Retinal pigment epithelial cell (primary cell): ENCODE measurements around the gene ADSS1.

Experiments used
- DNase-seq: peaks from one replicate; pipeline ENCODE4 v3.0.0-alpha.2; 2010; ENCODE audit warnings: low read depth
- H3K4me3 ChIP-seq: 2 replicates; pipeline ENCODE4 v1.5.1; 2011; ENCODE audit warnings: mild to moderate bottlenecking, low read length, control low read depth, moderate library complexity
- CTCF ChIP-seq: conservative IDR thresholded peaks from 2 replicates; pipeline ENCODE4 v1.5.1; 2011; ENCODE audit warnings: low read depth, low read length, control low read depth, inconsistent platforms

Gene ADSS1

DNA sequence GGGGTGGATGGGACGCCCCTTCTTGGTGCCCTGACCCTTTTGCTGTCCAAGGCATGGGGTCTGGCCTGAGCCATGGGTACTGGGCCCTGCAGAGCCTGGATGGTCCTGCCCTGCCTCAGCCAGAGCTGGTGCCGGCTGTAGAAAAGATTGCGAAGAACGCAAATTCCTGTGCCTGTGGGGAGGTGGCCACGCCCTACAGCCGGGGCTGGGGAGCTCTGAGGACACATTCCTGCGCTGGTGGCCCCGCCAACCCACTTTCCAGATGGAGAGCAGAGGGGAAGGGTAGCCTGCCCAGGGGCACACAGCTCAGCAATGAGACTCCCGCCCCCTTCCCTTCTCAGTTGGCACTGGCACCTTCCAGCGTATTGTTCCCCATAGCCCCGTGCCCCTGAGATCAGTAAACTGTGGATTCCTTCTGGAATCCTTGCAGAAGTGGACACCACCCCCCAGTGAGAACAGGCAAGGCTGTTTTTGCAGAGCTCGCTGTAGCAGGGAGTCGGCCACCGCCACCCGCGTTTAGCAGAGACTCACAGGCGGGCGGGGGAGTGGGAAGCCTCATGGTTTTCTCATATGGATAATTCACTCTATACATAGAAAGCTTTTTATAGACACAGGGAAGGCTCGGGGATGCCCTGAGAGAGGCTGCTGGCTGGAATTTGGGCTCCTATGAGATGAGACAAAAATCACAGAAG lies 26.0 kb upstream of the ADSS1 start:
- TF ChIP-seq CTCF = no peak
- DNase-seq = no peak

DNA sequence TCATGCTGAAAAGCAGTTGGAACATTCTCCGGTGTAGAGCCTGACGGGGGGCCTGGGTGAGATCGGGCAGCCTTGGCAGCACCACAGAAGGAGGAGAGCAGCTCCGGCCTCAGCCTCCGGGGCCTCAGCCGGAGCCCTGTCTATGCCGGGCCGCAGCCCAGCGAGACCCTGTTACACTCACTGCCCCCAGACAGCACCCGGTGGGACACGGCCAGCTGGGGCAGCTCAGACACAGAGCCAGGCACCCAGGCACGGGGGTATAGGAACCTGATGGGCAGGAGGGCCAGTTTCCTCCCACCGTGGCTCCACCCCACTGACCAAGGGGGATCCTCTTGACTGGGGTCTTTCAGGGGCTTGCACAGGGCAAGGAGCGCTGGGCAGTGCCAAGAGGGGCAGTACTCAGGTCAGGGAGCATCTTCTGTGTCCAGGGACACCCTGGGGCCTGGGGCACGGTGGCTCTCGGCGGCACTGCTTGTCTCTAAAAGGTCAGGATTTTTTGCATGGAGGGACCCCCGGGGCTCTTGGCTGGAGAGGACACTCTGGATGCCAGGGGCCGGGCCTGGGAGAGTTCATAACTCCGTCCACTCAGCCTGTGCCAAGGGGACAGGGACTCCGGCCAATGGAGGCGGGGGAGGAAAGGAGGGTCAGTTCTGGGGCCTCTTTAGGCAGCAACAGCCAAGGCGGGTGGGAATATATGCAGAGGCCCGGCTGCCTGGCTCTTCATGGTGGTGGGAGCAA lies 25.2 kb upstream of the ADSS1 start:
- TF ChIP-seq CTCF = no peak
- DNase-seq = no peak
- H3K4me3 ChIP-seq = no peak overlapping the region

More for the DNA sequence above, 26.0 kb upstream of the ADSS1 start:
- no peak overlapping the region for H3K4me3 ChIP-seq

GRCh38 chr14:104699426-104699748 lies 24.6 kb upstream of the ADSS1 start:
- DNase-seq = no peak
- H3K4me3 ChIP-seq = no peak overlapping the region
- no peak for TF ChIP-seq CTCF

GRCh38 chr14:104700225-104700651 lies 23.8 kb upstream of the ADSS1 start:
- DNase-seq = no peak
- no peak overlapping the region for H3K4me3 ChIP-seq
- no peak for TF ChIP-seq CTCF

- H3K4me3 ChIP-seq = no peak overlapping the region
Measured at GRCh38 chr14:104700747-104701217, 23.2 kb upstream of the ADSS1 start.

GRCh38 chr14:104701383-104702076 lies 22.5 kb upstream of the ADSS1 start:
- H3K4me3 ChIP-seq = no peak overlapping the region

More at GRCh38 chr14:104700747-104701217, 23.2 kb upstream of the ADSS1 start:
- TF ChIP-seq CTCF = no peak
- no peak for DNase-seq

More at GRCh38 chr14:104701383-104702076, 22.5 kb upstream of the ADSS1 start:
- TF ChIP-seq CTCF = no peak
- no peak for DNase-seq
